IMR-90 (cell line): ENCODE results near the gene ABCA3. TPM values are rescaled to one million over a fixed set of nuclear protein-coding genes. Genes with fewer than 3 reads are reported as not detected.

Experiments
- ATAC-seq: fragments of 200-7000 bp; cut with Tn5 transposase; 2 replicates; pipeline ENCODE4 v1.9.1; 2020; ENCODE audit warnings: low read depth, mild to moderate bottlenecking, moderate library complexity
- BruUV-seq: library from RNA; stranded (reverse); fragments of 400-500 nt; replicated peaks from 2 replicates; lab custom pipeline; 2021; lab: Mats Ljungman, UMichigan
- CTCF ChIA-PET: fragments of 300-600 bp; formaldehyde crosslinking; extraction: SDS; loops from one replicate; lab custom pipeline; 2021; ENCODE audit warnings: antibody characterized with exemption; lab: Yijun Ruan, JAX
- POLR2A ChIA-PET: fragments of 300-600 bp; sonication (Branson Sonifier 250); formaldehyde crosslinking; loops from one replicate; lab custom pipeline; 2022; ENCODE audit warnings: antibody characterized with exemption; ENCODE audit not compliant: unreplicated experiment; lab: Charles Lee
- DNase-seq: peaks from one replicate; pipeline ENCODE4 v3.0.0; 2013
- H2AFZ ChIP-seq: replicated peaks from 2 replicates; pipeline ENCODE3; 2013; ENCODE audit warnings: low read length, mild to moderate bottlenecking; ENCODE audit not compliant: poor library complexity
- H2AK5ac ChIP-seq: 2 replicates; pipeline ENCODE4 v1.6.1; 2013; ENCODE audit warnings: low read depth, low read length, inconsistent platforms
- H2AK9ac ChIP-seq: replicated peaks from 2 replicates; pipeline ENCODE3; 2013; ENCODE audit warnings: mild to moderate bottlenecking, low read depth, low read length, moderate library complexity; ENCODE audit not compliant: poor library complexity
- H2BK120ac ChIP-seq: 2 replicates; pipeline ENCODE4 v1.6.1; 2013; ENCODE audit warnings: low read depth, low read length, inconsistent platforms
- H2BK15ac ChIP-seq: 3 replicates; pipeline ENCODE4 v1.6.1; 2013; ENCODE audit warnings: low read depth, low read length, inconsistent platforms
- H2BK20ac ChIP-seq: 2 replicates; pipeline ENCODE4 v1.6.1; 2013; ENCODE audit warnings: low read depth, mild to moderate bottlenecking, inconsistent platforms, low read length, moderate library complexity
- H2BK5ac ChIP-seq: 2 replicates; pipeline ENCODE4 v1.6.1; 2013; ENCODE audit warnings: mild to moderate bottlenecking, low read depth, low read length, inconsistent platforms; ENCODE audit not compliant: poor library complexity, severe bottlenecking
- H3K14ac ChIP-seq: replicated peaks from 2 replicates; pipeline ENCODE4 v1.6.1; 2013; ENCODE audit warnings: low read depth, low read length, inconsistent platforms
- H3K18ac ChIP-seq: 2 replicates; pipeline ENCODE4 v1.6.1; 2013; ENCODE audit warnings: low read depth, low read length, control low read depth
- H3K23ac ChIP-seq: 2 replicates; pipeline ENCODE4 v1.6.1; 2013; ENCODE audit warnings: low read depth, low read length, inconsistent platforms
- H3K27ac ChIP-seq: 2 replicates; pipeline ENCODE4 v1.5.1; 2013; ENCODE audit warnings: mild to moderate bottlenecking, control low read depth, low read length; ENCODE audit not compliant: insufficient read depth
- H3K27me3 ChIP-seq: 2 replicates; pipeline ENCODE4 v1.6.1; 2013; ENCODE audit warnings: low read length; ENCODE audit not compliant: control insufficient read depth, insufficient read depth
- H3K36me3 ChIP-seq: 2 replicates; pipeline ENCODE4 v1.6.1; 2013; ENCODE audit warnings: low read length, mixed read lengths; ENCODE audit not compliant: control insufficient read depth, insufficient read depth
- H3K4ac ChIP-seq: 2 replicates; pipeline ENCODE4 v1.6.1; 2013; ENCODE audit warnings: low read depth, low read length, inconsistent platforms
- H3K4me1 ChIP-seq: 2 replicates; pipeline ENCODE4 v1.6.1; 2013; ENCODE audit warnings: low read length, mixed read lengths; ENCODE audit not compliant: control insufficient read depth, insufficient read depth
- H3K4me2 ChIP-seq: 2 replicates; pipeline ENCODE4 v1.6.1; 2013; ENCODE audit warnings: low read depth, mild to moderate bottlenecking, control low read depth, low read length, moderate library complexity
- H3K4me3 ChIP-seq: 2 replicates; pipeline ENCODE4 v1.5.1; 2013; ENCODE audit warnings: low read depth, mild to moderate bottlenecking, control low read depth, low read length, moderate library complexity; ENCODE audit not compliant: insufficient read depth
- H3K56ac ChIP-seq: 2 replicates; pipeline ENCODE4 v1.6.1; 2013; ENCODE audit warnings: low read length, inconsistent platforms; ENCODE audit not compliant: insufficient read depth; ENCODE audit errors: extremely low read depth
- H3K79me1 ChIP-seq, 2 experiments: 2 replicates each; pipeline ENCODE4 v1.6.1; 2013; ENCODE audit warnings: low read length in 2 of 2, inconsistent platforms in 1 of 2, low read depth in 1 of 2
- H3K9ac ChIP-seq: 2 replicates; pipeline ENCODE4 v1.6.1; 2013; ENCODE audit warnings: low read depth, low read length, control low read depth
- H3K9me1 ChIP-seq: 2 replicates; pipeline ENCODE4 v1.6.1; 2013; ENCODE audit warnings: low read length, inconsistent platforms; ENCODE audit not compliant: insufficient read depth
- H3K9me3 ChIP-seq: 2 replicates; pipeline ENCODE4 v1.6.1; 2013; ENCODE audit warnings: low read length; ENCODE audit not compliant: control insufficient read depth, insufficient read depth
- H4K20me1 ChIP-seq: 2 replicates; pipeline ENCODE4 v1.6.1; 2013; ENCODE audit warnings: low read length, inconsistent platforms; ENCODE audit not compliant: insufficient read depth
- H4K5ac ChIP-seq: 2 replicates; pipeline ENCODE4 v1.6.1; 2013; ENCODE audit warnings: mild to moderate bottlenecking, low read depth, low read length, control low read depth
- H4K8ac ChIP-seq, 2 experiments: 2 replicates each; pipeline ENCODE4 v1.6.1; 2013; ENCODE audit warnings: low read depth in 2 of 2, low read length in 2 of 2, control low read depth in 1 of 2, inconsistent platforms in 1 of 2
- H4K91ac ChIP-seq: 2 replicates; pipeline ENCODE4 v1.6.1; 2013; ENCODE audit warnings: low read depth, low read length, inconsistent platforms; ENCODE audit not compliant: insufficient read depth
- BHLHE40 ChIP-seq: fragments of 150-350 bp; IDR thresholded peaks from 2 replicates; pipeline ENCODE4 v1.6.1; 2016; ENCODE audit warnings: mild to moderate bottlenecking, low read depth, low read length
- CEBPB ChIP-seq: IDR thresholded peaks from 2 replicates; pipeline ENCODE4 v1.6.1; 2012; ENCODE audit warnings: low read depth, low read length, improper control_type of control experiment
- MAFK ChIP-seq: IDR thresholded peaks from 2 replicates; pipeline ENCODE4 v1.6.1; 2012; ENCODE audit warnings: low read depth, low read length, improper control_type of control experiment
- NFE2L2 ChIP-seq: fragments of 150-350 bp; IDR thresholded peaks from 2 replicates; pipeline ENCODE4 v1.6.1; 2016; ENCODE audit warnings: low read depth, mild to moderate bottlenecking, low read length
- POLR2A ChIP-seq: IDR thresholded peaks from 2 replicates; pipeline ENCODE4 v1.6.1; 2012; ENCODE audit warnings: mild to moderate bottlenecking, low read depth, low read length
- RCOR1 ChIP-seq: IDR thresholded peaks from 2 replicates; pipeline ENCODE4 v1.6.1; 2012; ENCODE audit warnings: mild to moderate bottlenecking, low read length, improper control_type of control experiment; ENCODE audit not compliant: insufficient replicate concordance
- WGBS, 2 experiments: methylation state at CpG; one replicate each; pipeline versions ENCODE4 v1.1.5 to v1.1.7; 2013; ENCODE audit warnings: missing lambda C conversion rate in 2 of 2; ENCODE audit not compliant: insufficient read length in 1 of 2; ENCODE audit errors: extremely low coverage in 2 of 2; 5-methylcytosine and 5-hydroxymethylcytosine counted together
- dilution Hi-C: fragments of 300-500 bp; cut with HindIII; formaldehyde crosslinking; loops from one replicate; pipeline ENCODE4 v1.14.3; 2018; ENCODE audit warnings: low sequenced_read_pairs; ENCODE audit not compliant: unreplicated experiment
- in situ Hi-C: fragments of 300-500 bp; cut with MboI; formaldehyde crosslinking; loops from 3 replicates; pipeline ENCODE4 v1.14.3; 2019; ENCODE audit warnings: low sequenced_read_pairs, inconsistent platforms, mixed read lengths
- intact Hi-C: fragments of 100-400 bp; cut with micrococcal nuclease; formaldehyde crosslinking; loops from 2 replicates; pipeline ENCODE4 v1.10.0; 2022
- polyA plus RNA-seq, 3 experiments: library from polyadenylated mRNA; depleted of rRNA; stranded (reverse); fragments of >200 nt; gene quantifications; 2 replicates each; pipeline ENCODE4 v1.2.3, GENCODE V29; 2012; ENCODE audit warnings: low replicate concordance in 1 of 3
- total RNA-seq: library from RNA; depleted of rRNA; stranded (reverse); fragments of >200 nt; gene quantifications from 2 replicates; pipeline ENCODE4 v1.2.3, GENCODE V29; 2012

ABCA3 gene
- total and polyA plus RNA-seq, 2 of the 4 experiments (the other 2 are of a cell fraction) = 0.18 to 0.22 TPM

DNA sequence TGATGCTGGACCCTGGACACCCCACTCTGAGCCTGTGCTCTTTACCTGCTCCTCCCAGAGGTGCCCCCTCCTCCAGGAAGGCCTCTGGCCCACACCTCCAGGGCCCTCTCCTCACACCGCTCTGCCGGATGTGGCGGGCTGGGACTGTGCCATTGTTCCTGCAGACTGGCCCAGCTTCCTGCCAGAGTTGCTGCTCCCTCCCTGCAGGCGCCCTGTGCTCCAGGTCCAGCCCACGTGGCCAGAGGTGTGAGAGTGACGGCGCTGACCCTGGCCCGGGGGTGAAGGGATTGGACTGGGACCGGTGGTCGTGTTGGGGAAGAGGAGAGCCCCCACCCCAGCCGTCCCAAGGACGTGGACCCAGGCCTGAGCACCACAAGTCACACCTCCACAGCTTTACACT lies 111.4 kb downstream of the ABCA3 start:
- ChIA-PET CTCF (no interaction called here), POLR2A (no interaction called here)
- dilution Hi-C loops (no loop called here), intact Hi-C loops (no loop called here), in situ Hi-C loops (no loop called here)
- ATAC-seq = no peak
- Histone ChIP-seq H3K27me3 (no peaks in the 10 kb centered on the region), H4K5ac (no peak overlapping the region), H3K4me2 (no peak overlapping the region), H3K9ac (no peak overlapping the region), H2AK5ac (no peak overlapping the region), H3K79me1 (peaks cover 2 to 43% of the 10 kb centered on the region in 2 experiments; a peak in 3 of 4 replicates), H3K4me1 (peaks cover 12% of the 10 kb centered on the region), H3K14ac (no peak overlapping the region), H4K20me1 (peaks cover 24% of the 10 kb centered on the region), H2AK9ac (peak overlapping the region; percentile 55), H3K9me3 (no peaks in the 10 kb centered on the region), H2BK120ac (no peak overlapping the region), H2BK15ac (no peak overlapping the region), H3K36me3 (peaks cover 45% of the 10 kb centered on the region), H2BK20ac (no peak overlapping the region), H2BK5ac (no peak overlapping the region), H3K56ac (no peak overlapping the region), H2AFZ (no peak overlapping the region), H4K91ac (no peak overlapping the region), H3K4me3 (no peak overlapping the region), H3K18ac (no peak overlapping the region), H3K27ac (no peak overlapping the region), H4K8ac (no peak overlapping the region), H3K23ac (no peak overlapping the region), H3K9me1 (peaks cover 15% of the 10 kb centered on the region; the same call in 1 of the 2 replicates), H3K4ac (no peak overlapping the region)
- DNase-seq = no peak
- no peak for TF ChIP-seq BHLHE40
- TF ChIP-seq NFE2L2 = no peak
- no peak for TF ChIP-seq CEBPB
- TF ChIP-seq POLR2A = no peak
- TF ChIP-seq RCOR1 = no peak
- no peak for TF ChIP-seq MAFK
- BruUV-seq = no TSS peak
- WGBS, 2 experiments = no CpG with 5 or more reads among the region's 12 CpGs
